ENCODE measurements around the gene DOK1. TPM values are rescaled to one million over a fixed set of nuclear protein-coding genes. Genes with fewer than 3 reads are reported as not detected.
A peak's percentile ranks its signal among the peaks of the same experiment; 100 is the strongest.

The DOK1 gene
- total and polyA plus RNA-seq, 8 donors, result 5.9 to 89.3 (median 14.8) TPM

GRCh38 chr2:74569686-74570085, 15.2 kb downstream of the DOK1 start:
- H3K27ac ChIP-seq, result no peak overlapping the region
- no peak for DNase-seq
- H3K4me3 ChIP-seq, result no peak overlapping the region
- 33 to 100% (median 95%) methylated on average over 1 of the region's 1 CpG for WGBS, 5 donors
- TF ChIP-seq, protein P1, sequence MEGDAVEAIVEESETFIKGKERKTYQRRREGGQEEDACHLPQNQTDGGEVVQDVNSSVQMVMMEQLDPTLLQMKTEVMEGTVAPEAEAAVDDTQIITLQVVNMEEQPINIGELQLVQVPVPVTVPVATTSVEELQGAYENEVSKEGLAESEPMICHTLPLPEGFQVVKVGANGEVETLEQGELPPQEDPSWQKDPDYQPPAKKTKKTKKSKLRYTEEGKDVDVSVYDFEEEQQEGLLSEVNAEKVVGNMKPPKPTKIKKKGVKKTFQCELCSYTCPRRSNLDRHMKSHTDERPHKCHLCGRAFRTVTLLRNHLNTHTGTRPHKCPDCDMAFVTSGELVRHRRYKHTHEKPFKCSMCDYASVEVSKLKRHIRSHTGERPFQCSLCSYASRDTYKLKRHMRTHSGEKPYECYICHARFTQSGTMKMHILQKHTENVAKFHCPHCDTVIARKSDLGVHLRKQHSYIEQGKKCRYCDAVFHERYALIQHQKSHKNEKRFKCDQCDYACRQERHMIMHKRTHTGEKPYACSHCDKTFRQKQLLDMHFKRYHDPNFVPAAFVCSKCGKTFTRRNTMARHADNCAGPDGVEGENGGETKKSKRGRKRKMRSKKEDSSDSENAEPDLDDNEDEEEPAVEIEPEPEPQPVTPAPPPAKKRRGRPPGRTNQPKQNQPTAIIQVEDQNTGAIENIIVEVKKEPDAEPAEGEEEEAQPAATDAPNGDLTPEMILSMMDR (IDR thresholded peaks at IDR 0.05), result no peak
- TF ChIP-seq EP300 (IDR thresholded peaks at IDR 0.05) (no peak), POLR2A (IDR thresholded peaks at IDR 0.05) (no peak), POLR2AphosphoS5 (IDR thresholded peaks at IDR 0.05) (no peak)
- no peaks in the 10 kb centered on the region for H3K27me3 ChIP-seq
- no peaks in the 10 kb centered on the region for H3K36me3 ChIP-seq
- no peaks in the 10 kb centered on the region for H3K4me1 ChIP-seq
- H3K9me3 ChIP-seq, result no peaks in the 10 kb centered on the region
- intact Hi-C loops (cut with DNase I; ENCODE audit: low total_unique reads), result no loop called here

DNA sequence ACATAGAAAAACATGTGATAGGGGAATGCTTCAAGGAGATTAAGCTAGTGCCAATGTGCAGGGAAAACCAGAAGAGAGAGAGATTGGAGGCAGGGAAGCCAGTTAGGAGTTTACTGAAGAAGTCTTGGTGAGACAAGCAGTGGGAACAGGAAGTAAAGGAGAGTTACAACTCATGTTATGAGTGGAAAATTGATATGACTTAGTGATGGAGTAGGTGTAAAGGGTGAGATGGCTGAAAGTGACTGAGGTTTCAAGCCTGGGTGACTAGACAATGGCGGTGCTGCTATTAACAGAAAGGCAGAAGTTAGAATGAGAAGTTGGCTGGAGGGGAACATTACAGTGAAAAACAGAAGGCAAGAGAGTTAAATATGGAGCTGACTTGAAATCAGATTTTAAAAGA, 16.5 kb downstream of the DOK1 start:
- Histone ChIP-seq H3K4me1 (peaks cover 0 to 5% (median 0%) of the 10 kb centered on the region in 4 donors), H3K4me3 (no peak overlapping the region), H3K27ac (no peak overlapping the region), H3K36me3 (no peaks in the 10 kb centered on the region), H3K9me3 (no peaks in the 10 kb centered on the region), H3K27me3 (no peaks in the 10 kb centered on the region)
- DNase-seq, result no peak
- intact Hi-C loops (cut with DNase I; ENCODE audit: low total_unique reads), result no loop called here
- TF ChIP-seq POLR2A (IDR thresholded peaks at IDR 0.05) (no peak), EP300 (IDR thresholded peaks at IDR 0.05) (no peak), POLR2AphosphoS5 (IDR thresholded peaks at IDR 0.05) (no peak)
- TF ChIP-seq, protein P1 (IDR thresholded peaks at IDR 0.05), result no peak
- WGBS, 5 donors, result 66 to 88% (median 81%) methylated on average over 1 of the region's 1 CpG

GRCh38 chr2:74572178-74572925, 17.8 kb downstream of the DOK1 start:
- intact Hi-C loops (cut with DNase I; ENCODE audit: low total_unique reads), result no loop called here
- DNase-seq, result no peak
- no peak overlapping the region for H3K4me3 ChIP-seq
- H3K4me1 ChIP-seq, result peaks cover 0 to 8% (median 0%) of the 10 kb centered on the region in 4 donors
- no peak for TF ChIP-seq POLR2AphosphoS5 (IDR thresholded peaks at IDR 0.05)
- no peak for TF ChIP-seq EP300 (IDR thresholded peaks at IDR 0.05)
- TF ChIP-seq, protein P1 (IDR thresholded peaks at IDR 0.05), result no peak
- TF ChIP-seq POLR2A (IDR thresholded peaks at IDR 0.05), result no peak
- 60 to 81% (median 68%) methylated on average over 3 of the region's 3 CpGs for WGBS, 5 donors
- H3K27ac ChIP-seq, result no peak overlapping the region
- no peaks in the 10 kb centered on the region for H3K36me3 ChIP-seq
- H3K9me3 ChIP-seq, result no peaks in the 10 kb centered on the region
- H3K27me3 ChIP-seq, result no peaks in the 10 kb centered on the region

DNA sequence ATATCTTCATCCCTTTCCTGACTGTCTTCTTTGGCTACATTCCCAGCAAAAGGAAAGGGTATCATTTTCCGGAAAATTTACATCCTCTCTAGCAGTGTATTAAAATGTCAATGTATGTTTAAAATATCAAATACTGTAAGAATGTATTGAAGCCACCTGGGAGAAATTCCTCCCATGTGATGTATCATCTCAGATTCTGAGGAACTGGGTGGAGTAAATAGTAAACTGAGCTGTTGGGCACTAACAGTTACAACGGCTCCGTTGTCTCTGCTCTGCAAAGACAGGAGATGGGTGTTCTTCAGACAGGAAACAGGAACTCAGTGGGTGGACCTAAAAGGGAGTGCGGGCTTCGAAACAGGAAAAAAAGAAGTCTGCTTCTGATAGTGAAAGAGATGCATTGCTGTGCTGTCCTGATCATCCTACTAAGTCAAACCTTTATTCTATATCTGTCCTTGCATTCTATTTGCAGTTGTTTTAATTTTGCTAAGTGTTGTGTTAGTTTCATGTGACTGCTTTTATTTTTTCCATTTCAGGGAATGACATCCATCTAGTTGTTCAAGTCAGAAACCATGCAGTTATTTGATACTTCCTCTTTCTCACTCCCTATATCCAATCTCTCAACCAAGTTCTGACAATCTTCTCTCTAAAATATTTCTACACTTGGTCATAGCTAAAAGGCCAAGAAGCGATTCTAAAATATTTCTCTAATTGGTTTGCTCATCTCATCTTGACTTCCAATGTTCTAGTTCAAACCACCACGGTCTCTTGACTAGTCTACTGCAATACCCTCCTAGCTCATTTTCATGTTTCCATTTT, 19.4 kb downstream of the DOK1 start:
- Histone ChIP-seq H3K27me3 (no peaks in the 10 kb centered on the region), H3K36me3 (no peaks in the 10 kb centered on the region), H3K27ac (peak overlapping the region in 1 of 5 donors; percentile 5), H3K4me3 (no peak overlapping the region), H3K4me1 (peaks cover 0 to 15% (median 0%) of the 10 kb centered on the region in 4 donors), H3K9me3 (no peaks in the 10 kb centered on the region)
- 48 to 68% (median 65%) methylated on average over 7 of the region's 7 CpGs for WGBS, 5 donors
- TF ChIP-seq EP300 (IDR thresholded peaks at IDR 0.05), result no peak
- TF ChIP-seq POLR2AphosphoS5 (IDR thresholded peaks at IDR 0.05), result no peak
- no peak for TF ChIP-seq POLR2A (IDR thresholded peaks at IDR 0.05)
- TF ChIP-seq, protein P1 (IDR thresholded peaks at IDR 0.05), result no peak
- peak in 1 of 2 donors; percentile 40 for DNase-seq
- intact Hi-C loops (cut with DNase I; ENCODE audit: low total_unique reads), result no loop called here

Measured in stomach (tissue), 9 donors.